H1 (cell line): ENCODE results near the gene COL20A1. TPM values are rescaled to one million over a fixed set of nuclear protein-coding genes. Genes with fewer than 3 reads are reported as not detected.

Source experiments
- CTCF ChIA-PET: fragments of 300-600 bp; sonication (Branson Sonifier 250); formaldehyde crosslinking; loops from one replicate; lab custom pipeline; 2021; ENCODE audit not compliant: partially characterized antibody; lab: Charles Lee
- POLR2A ChIA-PET: fragments of 300-600 bp; sonication (Branson Sonifier 250); formaldehyde crosslinking; loops from one replicate; lab custom pipeline; 2021; ENCODE audit warnings: inconsistent platforms; ENCODE audit not compliant: partially characterized antibody; lab: Charles Lee
- DNase-seq, 2 experiments: peaks; one replicate each; pipeline versions ENCODE4 v3.0.0 to v3.0.0-alpha.2; 2010 to 2022; ENCODE audit warnings: low spot score in 2 of 2, low read depth in 1 of 2, mixed read lengths in 1 of 2
- FAIRE-seq: peaks from 2 replicates; lab custom pipeline; 2011; peaks lifted over from hg19 to GRCh38; lab: Jason Lieb, UNC
- H2AFZ ChIP-seq: 2 replicates; pipeline ENCODE4 v1.8.1; 2012; ENCODE audit warnings: low read length, inconsistent platforms
- H2AK5ac ChIP-seq: 2 replicates; pipeline ENCODE4 v1.6.1; 2013; ENCODE audit warnings: low read depth, low read length
- H2BK120ac ChIP-seq: replicated peaks from 2 replicates; pipeline ENCODE3; 2013; ENCODE audit warnings: low read depth, low read length, inconsistent platforms
- H2BK12ac ChIP-seq: 2 replicates; pipeline ENCODE4 v1.6.1; 2013; ENCODE audit warnings: low read depth, low read length
- H2BK15ac ChIP-seq: 2 replicates; pipeline ENCODE4 v1.6.1; 2013; ENCODE audit warnings: low read length
- H2BK20ac ChIP-seq: 2 replicates; pipeline ENCODE4 v1.6.1; 2013; ENCODE audit warnings: low read length
- H2BK5ac ChIP-seq: 2 replicates; pipeline ENCODE4 v1.6.1; 2013; ENCODE audit warnings: low read depth, low read length
- H3K14ac ChIP-seq: 2 replicates; pipeline ENCODE4 v1.6.1; 2013; ENCODE audit warnings: inconsistent platforms; ENCODE audit not compliant: insufficient read length
- H3K18ac ChIP-seq: 2 replicates; pipeline ENCODE4 v1.6.1; 2013; ENCODE audit warnings: low read length; ENCODE audit errors: extremely low read depth
- H3K23ac ChIP-seq: 2 replicates; pipeline ENCODE4 v1.6.1; 2013; ENCODE audit warnings: inconsistent platforms; ENCODE audit not compliant: insufficient read length
- H3K23me2 ChIP-seq: 2 replicates; pipeline ENCODE4 v1.6.1; 2013; ENCODE audit warnings: low read depth, low read length
- H3K27ac ChIP-seq: 2 replicates; pipeline ENCODE4 v1.6.1; 2011; ENCODE audit warnings: low read depth, low read length, inconsistent platforms
- H3K27me3 ChIP-seq, 4 experiments: replicated peaks in 1 of 4; 1 replicate in 1 of 4; 2 replicates in 3 of 4; pipeline versions ENCODE4 v1.6.1 to v1.8.1; 2011 to 2013; ENCODE audit warnings: low read length in 3 of 4, mild to moderate bottlenecking in 3 of 4, inconsistent platforms in 2 of 4, mixed read lengths in 2 of 4, moderate library complexity in 1 of 4; ENCODE audit not compliant: control insufficient read depth in 3 of 4, insufficient read depth in 3 of 4; ENCODE audit errors: extremely low read depth in 1 of 4
- H3K36me3 ChIP-seq, 4 experiments: 2 replicates each; pipeline versions ENCODE4 v1.6.1 to v1.8.1; 2011 to 2013; ENCODE audit warnings: mild to moderate bottlenecking in 4 of 4, low read length in 3 of 4, moderate library complexity in 2 of 4, control low read depth in 1 of 4, inconsistent platforms in 1 of 4; ENCODE audit not compliant: insufficient read depth in 4 of 4, control insufficient read depth in 2 of 4
- H3K4ac ChIP-seq: replicated peaks from 2 replicates; pipeline ENCODE3; 2013; ENCODE audit warnings: low read length, low read depth, mixed read lengths, inconsistent platforms; ENCODE audit not compliant: insufficient read length
- H3K4me1 ChIP-seq, 4 experiments: replicated peaks in 1 of 4; 1 replicate in 1 of 4; 2 replicates in 3 of 4; pipeline versions ENCODE4 v1.6.1 to v1.8.1; 2011 to 2013; ENCODE audit warnings: low read length in 3 of 4, inconsistent platforms in 2 of 4, mixed read lengths in 1 of 4; ENCODE audit not compliant: insufficient read depth in 4 of 4, control insufficient read depth in 3 of 4
- H3K4me2 ChIP-seq, 2 experiments: 2 replicates each; pipeline versions ENCODE4 v1.6.1 to v1.8.1; 2011 to 2013; ENCODE audit warnings: low read depth in 2 of 2, low read length in 2 of 2, control low read depth in 1 of 2, inconsistent platforms in 1 of 2, mild to moderate bottlenecking in 1 of 2; ENCODE audit not compliant: insufficient read depth in 1 of 2
- H3K4me3 ChIP-seq, 4 experiments: fragments of 200-600, 300-600 bp in 1 of 4; sonication (generic), shearing (Covaris generic), sonication (Bioruptor Twin) in 1 of 4; 2 replicates each; pipeline versions ENCODE4 v1.5.1 to v1.8.1; 2011 to 2016; ENCODE audit warnings: low read length in 4 of 4, low read depth in 3 of 4, control low read depth in 2 of 4, inconsistent platforms in 2 of 4, mild to moderate bottlenecking in 2 of 4, mixed read lengths in 1 of 4, moderate library complexity in 1 of 4; ENCODE audit not compliant: insufficient read depth in 2 of 4; ENCODE audit errors: extremely low read depth in 1 of 4
- H3K56ac ChIP-seq: replicated peaks from 2 replicates; pipeline ENCODE3; 2013; ENCODE audit warnings: low read depth, mild to moderate bottlenecking, mixed read lengths, low read length, inconsistent platforms; ENCODE audit not compliant: insufficient read length
- H3K79me1 ChIP-seq: 2 replicates; pipeline ENCODE4 v1.6.1; 2013; ENCODE audit warnings: low read depth, low read length, control low read depth
- H3K79me2 ChIP-seq, 2 experiments: 2 replicates each; pipeline versions ENCODE4 v1.6.1 to v1.8.1; 2012 to 2013; ENCODE audit warnings: low read length in 2 of 2, mild to moderate bottlenecking in 2 of 2, inconsistent platforms in 1 of 2; ENCODE audit not compliant: insufficient read depth in 2 of 2, control insufficient read depth in 1 of 2
- H3K9ac ChIP-seq, 4 experiments: replicated peaks in 1 of 4; 1 replicate in 1 of 4; 2 replicates in 3 of 4; pipeline versions ENCODE4 v1.6.1 to v1.8.1; 2011 to 2013; ENCODE audit warnings: low read depth in 3 of 4, low read length in 3 of 4, control low read depth in 2 of 4, mild to moderate bottlenecking in 2 of 4, moderate library complexity in 2 of 4, inconsistent platforms in 1 of 4; ENCODE audit errors: extremely low read depth in 1 of 4
- H3K9me3 ChIP-seq, 2 experiments: 2 replicates each; pipeline versions ENCODE4 v1.6.1 to v1.8.1; 2012 to 2013; ENCODE audit warnings: mild to moderate bottlenecking in 2 of 2, moderate library complexity in 2 of 2, control low read depth in 1 of 2, inconsistent platforms in 1 of 2, low read depth in 1 of 2, low read length in 1 of 2, mixed read lengths in 1 of 2; ENCODE audit not compliant: insufficient read depth in 2 of 2
- H4K20me1 ChIP-seq, 2 experiments: replicated peaks in 1 of 2; 2 replicates each; pipeline versions ENCODE3 to v1.8.1; 2011 to 2013; ENCODE audit warnings: inconsistent platforms in 2 of 2, low read length in 2 of 2, mild to moderate bottlenecking in 1 of 2; ENCODE audit not compliant: insufficient read depth in 2 of 2, control insufficient read depth in 1 of 2
- H4K5ac ChIP-seq: 2 replicates; pipeline ENCODE4 v1.6.1; 2013; ENCODE audit warnings: low read length, low read depth, mixed read lengths, inconsistent platforms; ENCODE audit not compliant: insufficient read length
- H4K8ac ChIP-seq: 2 replicates; pipeline ENCODE4 v1.8.0; 2013; ENCODE audit warnings: mild to moderate bottlenecking, moderate library complexity, low read length, inconsistent platforms; ENCODE audit not compliant: insufficient read depth; ENCODE audit errors: extremely low read depth
- H4K91ac ChIP-seq: replicated peaks from 2 replicates; pipeline ENCODE3; 2013; ENCODE audit warnings: low read length, mixed read lengths, inconsistent platforms; ENCODE audit not compliant: insufficient read length
- BRCA1 ChIP-seq: IDR thresholded peaks from 2 replicates; pipeline ENCODE4 v1.6.1; 2012; ENCODE audit warnings: low read depth, low read length, improper control_type of control experiment
- CBX5 ChIP-seq: fragments of 300-800, 300-1000 bp; sonication (generic); IDR thresholded peaks from 2 replicates; pipeline ENCODE4 v1.7.1; 2016; ENCODE audit warnings: antibody characterized with exemption, low read length, low read depth
- HDAC2 ChIP-seq, 2 experiments: fragments of 300-600 bp in 1 of 2; sonication (generic) in 1 of 2; IDR thresholded peaks; 2 replicates each; pipeline ENCODE4 v1.6.1; 2011 to 2012; ENCODE audit warnings: low read depth in 2 of 2, low read length in 2 of 2, mild to moderate bottlenecking in 2 of 2, moderate library complexity in 2 of 2, borderline replicate concordance in 1 of 2, inconsistent platforms in 1 of 2
- NANOG ChIP-seq: IDR thresholded peaks from 2 replicates; pipeline ENCODE4 v1.6.1; 2011; ENCODE audit warnings: low read length, low read depth, mild to moderate bottlenecking, inconsistent platforms; ENCODE audit not compliant: insufficient read depth, poor library complexity, severe bottlenecking
- POLR2A ChIP-seq, 2 experiments: IDR thresholded peaks; 1 replicate in 1 of 2; 2 replicates in 1 of 2; pipeline ENCODE4 v1.6.1; 2011; ENCODE audit warnings: low read depth in 2 of 2, low read length in 2 of 2, mild to moderate bottlenecking in 2 of 2; ENCODE audit errors: control extremely low read depth in 1 of 2
- RNF2 ChIP-seq: fragments of 200-900, 300-1000 bp; sonication (generic); IDR thresholded peaks from 2 replicates; pipeline ENCODE4 v1.7.1; 2016; ENCODE audit warnings: borderline replicate concordance, low read depth, mild to moderate bottlenecking, antibody characterized with exemption, low read length; ENCODE audit not compliant: poor library complexity, severe bottlenecking; ENCODE audit errors: missing control alignments
- RXRA ChIP-seq: IDR thresholded peaks from 2 replicates; pipeline ENCODE4 v1.6.1; 2011; ENCODE audit warnings: low read depth, mild to moderate bottlenecking, low read length, moderate library complexity; ENCODE audit not compliant: insufficient read depth
- TEAD4 ChIP-seq: IDR thresholded peaks from 2 replicates; pipeline ENCODE4 v1.6.1; 2012; ENCODE audit warnings: low read depth, low read length, inconsistent platforms, mixed read lengths
- WGBS, 2 experiments: shearing (Covaris generic) in 1 of 2; methylation state at CpG; one replicate each; pipeline versions ENCODE4 v1.1.6 to v1.1.7; 2013 to 2015; ENCODE audit warnings: low lambda C conversion rate in 2 of 2, mixed read lengths in 2 of 2, inconsistent platforms in 1 of 2, low coverage in 1 of 2, missing lambda C conversion rate in 1 of 2; ENCODE audit not compliant: insufficient replicate concordance in 2 of 2, insufficient coverage in 1 of 2, insufficient read length in 1 of 2; ENCODE audit errors: extremely low coverage in 1 of 2, missing lambda C conversion rate in 1 of 2; 5-methylcytosine and 5-hydroxymethylcytosine counted together
- polyA plus RNA-seq, 7 experiments: library from polyadenylated mRNA; depleted of rRNA in 3 of 7; stranded (reverse) in 5 of 7; unstranded in 2 of 7; fragments of >200 nt in 5 of 7; fragments of 200-250 nt in 2 of 7; gene quantifications; 1 replicate in 5 of 7; 2 replicates in 1 of 7; 4 replicates in 1 of 7; pipeline versions ENCODE4 v1.2.1 to v1.2.3, GENCODE V29; 2011 to 2013; ENCODE audit warnings: missing spikeins in 2 of 7, mixed read lengths in 2 of 7
- total RNA-seq: library from RNA; stranded (reverse); fragmentation: NEBNext Ultra II Directional; extraction: Animal tissue kit (Norgen Biotek cat#: 25700); gene quantifications from 2 replicates; pipeline ENCODE4 v1.2.1, GENCODE V29; 2021
- TF ChIP-seq, protein P1 (sequence below), 3 experiments: IDR thresholded peaks; 1 replicate in 2 of 3; 2 replicates in 1 of 3; pipeline versions ENCODE4 v1.5.1 to v1.6.1; 2011; ENCODE audit warnings: low read length in 3 of 3, mild to moderate bottlenecking in 3 of 3, inconsistent platforms in 2 of 3, low read depth in 1 of 3, moderate library complexity in 1 of 3; ENCODE audit not compliant: insufficient read depth in 1 of 3; ENCODE audit errors: control extremely low read depth in 1 of 3

COL20A1 gene
- total and polyA plus RNA-seq, 2 of the 8 experiments (the other 6 are each of a cell fraction or from before 2014, with no cell fraction given), result 0.19 to 0.21 TPM

DNA sequence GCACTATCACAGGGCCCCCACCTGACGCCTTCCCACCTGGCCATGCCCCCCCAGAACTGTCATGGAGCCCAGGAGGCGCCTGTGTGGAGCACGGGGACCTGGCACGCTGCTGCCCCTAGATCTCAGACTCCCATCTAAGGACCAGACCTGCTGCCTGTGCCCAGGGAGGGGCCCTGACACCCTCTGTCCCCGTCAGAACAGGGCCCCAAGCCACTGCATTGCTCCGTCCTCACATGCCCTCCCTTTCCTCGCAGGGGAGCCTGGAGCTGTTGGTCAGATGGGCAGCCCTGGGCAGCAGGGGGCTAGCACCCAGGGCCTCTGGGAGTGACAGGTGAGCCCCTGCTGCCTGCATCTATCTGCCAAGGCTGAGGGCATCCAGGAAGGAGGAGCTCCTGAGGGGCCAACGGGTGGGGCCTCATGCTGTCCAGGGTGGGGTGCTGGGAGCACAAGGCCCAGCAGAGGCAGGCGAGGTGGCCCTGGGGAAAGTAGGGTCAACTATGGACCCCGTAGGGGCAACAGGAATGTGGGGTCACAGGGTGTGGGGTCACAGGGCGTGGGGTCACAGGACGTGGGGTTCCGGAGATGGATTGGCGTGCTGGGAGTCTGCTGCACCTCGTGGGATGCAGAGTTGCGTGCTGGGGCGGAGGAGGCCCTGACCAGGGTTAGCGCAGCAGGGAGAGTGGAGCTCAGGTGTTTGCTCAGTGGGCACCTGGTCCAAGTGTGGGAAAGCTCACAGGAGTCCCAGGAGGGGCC is 36.5 kb downstream of the COL20A1 start:
- H3K23ac ChIP-seq, result no peak overlapping the region
- H4K5ac ChIP-seq, result no peak overlapping the region
- no peak overlapping the region for H2BK12ac ChIP-seq
- DNase-seq (no peak), FAIRE-seq (no peak)
- H3K27me3 ChIP-seq, result no peaks in the 10 kb centered on the region
- H2BK5ac ChIP-seq, result no peak overlapping the region
- H3K4me2 ChIP-seq, result no peak overlapping the region
- no peak overlapping the region for H3K4me3 ChIP-seq
- H3K4ac ChIP-seq, result no peak overlapping the region
- ChIA-PET CTCF (interaction anchor here (0.6 to 5.9 kb wide), 13 partner anchors 11 to 165 kb away, joined by 3 to 43 read pairs (median 4); no protein-coding TSS in a partner anchor), POLR2A (interaction anchor here (1.2 kb wide), 1 partner anchor 36 kb away, joined by 3 read pairs; no protein-coding TSS in a partner anchor)
- H4K8ac ChIP-seq, result no peak overlapping the region
- H3K79me2 ChIP-seq, result no peaks in the 10 kb centered on the region
- no peaks in the 10 kb centered on the region for H3K23me2 ChIP-seq
- H2AFZ ChIP-seq, result no peak overlapping the region
- peaks cover 6 to 20% of the 10 kb centered on the region in 2 experiments; a peak in 3 of 4 replicates for H3K9me3 ChIP-seq
- no peak overlapping the region for H3K18ac ChIP-seq
- H3K14ac ChIP-seq, result no peak overlapping the region
- H2AK5ac ChIP-seq, result no peak overlapping the region
- no peaks in the 10 kb centered on the region for H4K20me1 ChIP-seq
- no peaks in the 10 kb centered on the region for H3K36me3 ChIP-seq
- no peaks in the 10 kb centered on the region for H3K79me1 ChIP-seq
- H4K91ac ChIP-seq, result no peak overlapping the region
- 83% methylated on average over 15 of the region's 18 CpGs; no CpG with 5 or more reads in 1 of the 2 experiments for WGBS, 2 experiments
- H3K56ac ChIP-seq, result no peak overlapping the region
- peaks cover 0 to 5% (median 1%) of the 10 kb centered on the region in 4 experiments; a peak in 3 of 7 replicates for H3K4me1 ChIP-seq
- H2BK120ac ChIP-seq, result no peak overlapping the region
- H3K9ac ChIP-seq, result no peak overlapping the region
- no peak overlapping the region for H2BK20ac ChIP-seq
- no peak overlapping the region for H2BK15ac ChIP-seq
- no peak overlapping the region for H3K27ac ChIP-seq
- TF ChIP-seq RNF2, result no peak
- no peak for TF ChIP-seq POLR2A (IDR thresholded peaks at IDR 0.05; ENCODE audit: control extremely low read depth in 1 of 2, low read depth in 2 of 2, low read length in 2 of 2)
- no peak for TF ChIP-seq BRCA1
- TF ChIP-seq TEAD4, result no peak
- TF ChIP-seq RXRA, result no peak
- no peak for TF ChIP-seq HDAC2 (IDR thresholded peaks at IDR 0.05; ENCODE audit: borderline replicate concordance in 1 of 2, low read depth in 2 of 2, low read length in 2 of 2)
- TF ChIP-seq, protein P1, sequence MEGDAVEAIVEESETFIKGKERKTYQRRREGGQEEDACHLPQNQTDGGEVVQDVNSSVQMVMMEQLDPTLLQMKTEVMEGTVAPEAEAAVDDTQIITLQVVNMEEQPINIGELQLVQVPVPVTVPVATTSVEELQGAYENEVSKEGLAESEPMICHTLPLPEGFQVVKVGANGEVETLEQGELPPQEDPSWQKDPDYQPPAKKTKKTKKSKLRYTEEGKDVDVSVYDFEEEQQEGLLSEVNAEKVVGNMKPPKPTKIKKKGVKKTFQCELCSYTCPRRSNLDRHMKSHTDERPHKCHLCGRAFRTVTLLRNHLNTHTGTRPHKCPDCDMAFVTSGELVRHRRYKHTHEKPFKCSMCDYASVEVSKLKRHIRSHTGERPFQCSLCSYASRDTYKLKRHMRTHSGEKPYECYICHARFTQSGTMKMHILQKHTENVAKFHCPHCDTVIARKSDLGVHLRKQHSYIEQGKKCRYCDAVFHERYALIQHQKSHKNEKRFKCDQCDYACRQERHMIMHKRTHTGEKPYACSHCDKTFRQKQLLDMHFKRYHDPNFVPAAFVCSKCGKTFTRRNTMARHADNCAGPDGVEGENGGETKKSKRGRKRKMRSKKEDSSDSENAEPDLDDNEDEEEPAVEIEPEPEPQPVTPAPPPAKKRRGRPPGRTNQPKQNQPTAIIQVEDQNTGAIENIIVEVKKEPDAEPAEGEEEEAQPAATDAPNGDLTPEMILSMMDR (IDR thresholded peaks at IDR 0.05; ENCODE audit: control extremely low read depth in 1 of 3, insufficient read depth in 1 of 3, low read depth in 1 of 3, low read length in 3 of 3), result no peak
- no peak for TF ChIP-seq NANOG
- TF ChIP-seq CBX5, result no peak
